COLO668 (cell line): ENCODE data around the gene GNRH2.
A peak's percentile ranks its signal among the peaks of the same experiment; 100 is the strongest.
"Not testable (repeated sequence)": the region's sequence is repeated elsewhere in the genome, so short reads cannot be mapped to it uniquely, and the experiment has no call there.

ENCODE experiments used
- DNase-seq: peaks from one replicate; lab custom pipeline; 2025; ENCODE audit not compliant: unreplicated experiment; lab: John Stamatoyannopoulos, UW

The GNRH2 gene

GRCh38 chr20:3043322-3043721 is at the start of gene GNRH2:
TSS of gene GNRH2 (plus strand) at chr20:3043622. CDS start at chr20:3044415, 793 bp downstream.
- DNase-seq: peak; percentile 18

- DNase-seq: no peak
Observed at GRCh38 chr20:2995796-2996195, 47.6 kb upstream of the GNRH2 start.

DNA sequence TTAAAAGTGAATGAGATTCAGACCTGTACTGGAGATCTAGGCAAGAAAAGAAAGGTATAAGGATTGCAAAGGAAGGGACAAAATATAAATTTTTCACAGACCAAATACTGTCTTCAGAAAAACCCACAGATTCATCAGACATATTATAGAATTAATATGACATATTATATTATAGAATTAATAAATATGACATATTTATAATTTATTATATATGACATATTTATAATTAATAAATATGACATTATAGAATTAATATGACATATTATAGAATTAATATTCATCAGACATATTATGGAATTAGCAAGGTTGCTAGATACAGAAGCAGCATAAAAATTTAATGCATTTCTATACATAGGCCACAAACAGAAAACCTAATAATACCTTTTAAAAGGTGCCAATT is 44.7 kb upstream of the GNRH2 start:
- DNase-seq: no peak

- DNase-seq: no peak
Observed at GRCh38 chr20:3000852-3001523, 42.4 kb upstream of the GNRH2 start.

- DNase-seq: no peak
Observed at GRCh38 chr20:3003416-3003815, 40.0 kb upstream of the GNRH2 start.

GRCh38 chr20:3010985-3011723 is 32.3 kb upstream of the GNRH2 start:
- DNase-seq: no peak

- DNase-seq: no peak
Observed at GRCh38 chr20:3011752-3012151, 31.7 kb upstream of the GNRH2 start.

DNA sequence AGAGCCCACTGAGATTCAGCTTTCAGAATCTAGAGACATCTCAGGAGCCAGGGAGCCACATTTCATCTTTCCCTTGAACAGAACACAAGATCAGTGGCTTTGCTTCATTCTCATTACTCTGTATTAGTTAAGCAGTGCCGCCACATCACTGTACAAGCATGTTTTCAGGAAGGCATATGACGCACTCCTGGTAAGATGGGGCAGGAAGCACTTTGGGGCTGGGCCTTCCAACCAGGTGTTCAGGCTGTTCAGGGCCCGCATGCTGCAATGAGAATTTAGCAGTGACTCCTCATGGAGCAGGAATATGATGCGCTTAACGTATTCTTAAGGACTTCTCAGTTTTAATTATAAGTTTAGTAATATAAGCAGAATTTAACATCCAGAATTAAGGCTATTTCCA is 29.7 kb upstream of the GNRH2 start:
- no peak for DNase-seq

- DNase-seq: no peak
Observed at GRCh38 chr20:3014179-3014578, 29.2 kb upstream of the GNRH2 start.

GRCh38 chr20:3014662-3015061 is 28.8 kb upstream of the GNRH2 start:
- no peak for DNase-seq

DNA sequence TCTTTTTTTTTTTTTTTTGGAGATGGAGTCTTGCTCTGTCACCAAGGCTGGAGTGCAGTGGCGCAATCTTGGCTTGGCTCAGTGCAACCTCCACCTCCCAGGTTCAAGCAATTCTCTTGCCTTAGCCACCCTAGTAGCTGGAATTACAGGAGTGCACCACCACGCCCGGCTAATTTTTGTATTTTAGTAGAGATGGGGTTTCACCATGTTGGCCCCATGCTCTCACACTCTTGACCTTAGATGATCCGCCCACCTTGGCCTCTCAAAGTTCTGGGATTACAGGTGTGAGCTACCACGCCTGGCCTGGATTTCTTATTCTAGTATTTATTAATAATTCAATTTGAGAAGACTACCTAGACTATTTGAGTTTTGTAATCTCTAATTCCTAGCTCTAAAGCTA is 28.1 kb upstream of the GNRH2 start:
- DNase-seq: not testable (repeated sequence)

DNA sequence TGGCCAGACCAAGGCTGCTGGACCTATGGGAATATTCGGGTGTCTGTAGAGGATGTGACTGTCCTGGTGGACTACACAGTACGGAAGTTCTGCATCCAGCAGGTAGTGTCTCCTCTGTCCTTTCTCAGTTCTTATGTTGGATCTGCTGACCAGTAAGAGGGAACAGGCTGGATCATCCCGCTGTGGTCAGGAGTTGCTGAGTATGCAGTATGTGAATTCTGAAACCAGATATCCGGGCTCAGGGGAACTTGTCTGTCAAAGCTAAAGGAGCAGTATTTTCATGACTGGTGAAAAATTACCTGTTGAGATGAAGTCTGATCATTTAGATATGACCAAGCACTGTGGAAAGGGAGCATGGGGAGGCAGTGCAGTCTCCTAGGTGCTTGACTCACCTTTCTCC is 22.1 kb upstream of the GNRH2 start:
- no peak for DNase-seq

DNA sequence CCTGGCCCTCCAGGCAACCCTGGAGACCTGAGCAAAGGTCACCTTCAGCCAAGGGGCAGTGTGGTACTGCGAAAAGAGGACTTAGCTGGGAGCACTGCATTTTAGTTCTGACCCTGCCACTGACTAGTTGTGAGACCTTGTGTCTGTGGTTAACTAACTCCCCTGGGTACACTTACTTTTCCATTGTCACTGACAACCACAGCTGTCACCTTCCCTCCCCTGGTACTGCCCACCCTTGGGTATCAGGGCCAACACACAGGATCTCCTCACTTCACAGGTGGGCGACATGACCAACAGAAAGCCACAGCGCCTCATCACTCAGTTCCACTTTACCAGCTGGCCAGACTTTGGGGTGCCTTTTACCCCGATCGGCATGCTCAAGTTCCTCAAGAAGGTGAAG is 21.6 kb upstream of the GNRH2 start:
- DNase-seq: no peak

- DNase-seq: not testable (repeated sequence)
Observed at GRCh38 chr20:3022559-3023490, 20.6 kb upstream of the GNRH2 start.

DNA sequence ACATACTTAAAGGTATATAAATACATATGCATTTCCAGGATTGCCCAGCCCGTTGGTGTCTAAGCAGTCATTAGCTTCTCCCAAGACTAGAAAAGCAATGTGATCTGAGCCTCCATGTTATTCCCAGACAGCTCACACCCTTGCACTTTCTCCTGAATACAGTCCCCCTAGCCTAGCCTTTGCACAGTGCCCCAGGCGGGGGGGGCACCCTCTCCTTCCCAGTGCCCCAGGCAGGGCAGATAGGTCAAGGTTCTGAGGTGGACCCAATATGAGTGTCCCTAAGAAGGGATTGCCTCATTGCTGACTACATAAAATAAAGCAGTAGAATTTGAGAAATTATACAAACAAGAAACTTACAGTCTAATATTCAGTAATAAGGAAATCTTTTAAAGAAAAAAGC is 15.4 kb upstream of the GNRH2 start:
- DNase-seq: no peak

DNA sequence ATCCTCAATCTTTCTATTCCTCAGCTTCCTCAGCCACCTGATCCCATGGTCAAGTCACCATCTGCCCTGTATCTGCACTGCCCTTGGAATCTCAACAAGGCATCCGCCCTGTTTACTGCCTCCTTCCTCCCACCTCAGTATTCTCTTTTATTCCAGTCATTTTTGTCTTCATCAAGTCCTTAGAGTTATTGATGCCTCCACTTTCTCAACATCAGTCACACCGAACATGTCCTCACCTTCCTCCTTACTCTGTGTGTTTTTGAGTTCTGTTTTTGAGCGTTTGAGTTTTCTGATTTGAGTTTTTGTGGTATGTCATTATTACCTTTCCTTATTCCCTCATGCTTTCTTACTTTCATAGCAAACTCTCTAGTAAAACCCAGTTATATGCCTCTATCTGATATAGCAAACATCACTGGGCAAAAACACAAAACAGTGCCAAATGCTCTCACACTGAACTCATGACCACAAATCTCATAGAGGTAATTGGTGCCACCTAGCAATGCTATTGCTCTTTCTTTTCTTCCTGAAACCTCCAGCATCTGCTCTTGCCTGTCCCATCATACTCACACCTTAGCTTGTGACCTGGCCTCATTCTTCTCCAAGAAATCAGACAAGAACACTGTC is 11.8 kb upstream of the GNRH2 start:
- no peak for DNase-seq

- no peak for DNase-seq
Observed at GRCh38 chr20:3032624-3033023, 10.8 kb upstream of the GNRH2 start.

DNA sequence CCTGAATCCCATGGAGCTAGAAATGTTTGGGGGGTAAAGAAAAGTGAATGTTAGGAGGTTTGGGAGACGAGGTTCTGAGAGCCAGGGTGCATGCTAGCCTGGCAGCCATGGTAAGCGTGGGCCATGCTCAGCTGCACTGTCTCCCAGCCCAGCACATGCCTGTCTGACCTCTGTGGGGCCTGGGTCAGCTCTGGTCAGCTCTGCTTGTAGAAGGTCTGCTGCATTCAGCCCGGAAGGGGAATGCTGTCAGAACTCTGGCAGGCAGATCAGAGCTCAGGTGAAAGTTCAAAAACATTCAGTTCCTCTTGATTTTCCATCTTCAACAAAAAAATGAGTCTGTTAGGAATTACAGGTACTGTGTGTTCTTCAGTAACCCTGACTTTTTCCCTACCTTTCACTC is 5.8 kb upstream of the GNRH2 start:
- no peak for DNase-seq

GRCh38 chr20:3038454-3038853 is 5.0 kb upstream of the GNRH2 start:
- no peak for DNase-seq

GRCh38 chr20:3039426-3039825 is 4.0 kb upstream of the GNRH2 start:
- no peak for DNase-seq

DNA sequence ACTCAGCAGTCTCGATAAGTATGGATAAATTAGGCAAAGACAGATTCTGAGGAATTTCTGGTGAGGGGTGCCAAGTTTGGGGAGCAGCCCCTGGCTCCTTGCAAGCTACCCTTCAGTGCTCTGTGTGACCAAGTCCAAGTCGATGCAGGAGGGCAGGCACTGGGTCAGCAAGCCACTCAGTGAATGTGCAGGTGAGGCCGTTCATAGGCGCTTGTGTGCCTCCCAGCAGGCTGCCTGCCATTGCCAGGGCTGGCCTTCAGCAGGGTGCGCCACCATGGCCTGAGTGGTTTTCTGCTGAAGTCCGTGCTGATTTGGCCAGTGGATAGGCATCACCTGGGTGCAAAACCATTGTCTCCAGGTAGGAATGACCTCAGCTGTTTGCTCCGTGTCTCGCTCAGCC is 3.3 kb upstream of the GNRH2 start:
- no peak for DNase-seq
